ENCODE results near the gene BPIFB2. TPM values are rescaled to one million over a fixed set of nuclear protein-coding genes. Genes with fewer than 3 reads are reported as not detected.

The BPIFB2 gene, protein sequence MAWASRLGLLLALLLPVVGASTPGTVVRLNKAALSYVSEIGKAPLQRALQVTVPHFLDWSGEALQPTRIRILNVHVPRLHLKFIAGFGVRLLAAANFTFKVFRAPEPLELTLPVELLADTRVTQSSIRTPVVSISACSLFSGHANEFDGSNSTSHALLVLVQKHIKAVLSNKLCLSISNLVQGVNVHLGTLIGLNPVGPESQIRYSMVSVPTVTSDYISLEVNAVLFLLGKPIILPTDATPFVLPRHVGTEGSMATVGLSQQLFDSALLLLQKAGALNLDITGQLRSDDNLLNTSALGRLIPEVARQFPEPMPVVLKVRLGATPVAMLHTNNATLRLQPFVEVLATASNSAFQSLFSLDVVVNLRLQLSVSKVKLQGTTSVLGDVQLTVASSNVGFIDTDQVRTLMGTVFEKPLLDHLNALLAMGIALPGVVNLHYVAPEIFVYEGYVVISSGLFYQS
- not detected for total RNA-seq
- not detected for polyA plus RNA-seq
- total RNA-seq = not detected

- intact Hi-C loops (cut with micrococcal nuclease) = no loop called here
- no peak for DNase-seq
- no peak within 1 kb of the TSS for H3K27ac ChIP-seq (ENCODE audit: low read depth, low read length)
- Mint-ChIP-seq H3K27ac (peak within 1 kb of the TSS in 1 of 9 donors; percentile 46), H3K9me3 (peaks cover 0 to 9% (median 0%) of the 10 kb centered on the region in 11 donors), H3K4me3 (no peak within 1 kb of the TSS), H3K36me3 (peaks cover 0 to 3% (median 0%) of the 10 kb centered on the region in 5 donors), H3K4me1 (peaks cover 0 to 45% (median 17%) of the 10 kb centered on the region in 7 donors), H3K27me3 (no peaks in the 10 kb centered on the region)
- H3K27me3 ChIP-seq (ENCODE audit: control insufficient read depth in 2 of 2, insufficient read depth in 2 of 2, low read length in 2 of 2) = no peaks in the 10 kb centered on the region
- peaks cover 0 to 3% (median 0%) of the 10 kb centered on the region in 3 experiments for H3K9me3 ChIP-seq (ENCODE audit: control insufficient read depth in 2 of 3, low read length in 3 of 3)
- H3K4me1 ChIP-seq (ENCODE audit: control insufficient read depth in 2 of 2, insufficient read depth in 2 of 2, low read length in 2 of 2) = peaks cover 0 to 15% of the 10 kb centered on the region in 2 donors
- no peaks in the 10 kb centered on the region for H3K36me3 ChIP-seq (ENCODE audit: control insufficient read depth in 2 of 3, insufficient read depth in 3 of 3, low read length in 3 of 3)
- H3K4me3 ChIP-seq (ENCODE audit: low read length) = no peak within 1 kb of the TSS
- ChIA-PET POLR2A (interaction anchor here (0.8 kb wide), 1 partner anchor 62 kb away, joined by 3 read pairs; no protein-coding TSS in a partner anchor), CTCF (no interaction called here)
- ATAC-seq = no peak
Measured at GRCh38 chr20:33007376-33008335, at the start of gene BPIFB2. Gene BPIFB2, plus strand, starts transcription at chr20:33007704. Its CDS starts 871 bp downstream, at chr20:33008575.

GRCh38 chr20:32958574-32958973 is 48.9 kb upstream of the BPIFB2 start:
- Histone ChIP-seq H3K4me1 (ENCODE audit: control insufficient read depth in 2 of 2, insufficient read depth in 2 of 2, low read length in 2 of 2) (peaks cover 0 to 8% of the 10 kb centered on the region in 2 donors), H3K27me3 (ENCODE audit: control insufficient read depth in 2 of 2, insufficient read depth in 2 of 2, low read length in 2 of 2) (no peaks in the 10 kb centered on the region), H3K4me3 (ENCODE audit: low read length) (no peak overlapping the region), H3K9me3 (ENCODE audit: control insufficient read depth in 2 of 3, low read length in 3 of 3) (peaks cover 0 to 31% (median 8%) of the 10 kb centered on the region in 3 experiments), H3K27ac (ENCODE audit: low read depth, low read length) (no peak overlapping the region), H3K36me3 (ENCODE audit: control insufficient read depth in 2 of 3, insufficient read depth in 3 of 3, low read length in 3 of 3) (no peaks in the 10 kb centered on the region)
- H3K36me3 Mint-ChIP-seq = peaks cover 9 to 22% (median 17%) of the 10 kb centered on the region in 5 donors
- H3K9me3 Mint-ChIP-seq = peaks cover 10 to 48% (median 23%) of the 10 kb centered on the region in 11 donors
- CTCF ChIA-PET = interaction anchor here (1.1 kb wide), 1 partner anchor 11 kb away, joined by 3 read pairs; no protein-coding TSS in a partner anchor
- POLR2A ChIA-PET = interaction anchor here (0.9 kb wide), 1 partner anchor 14 kb away, joined by 4 read pairs; no protein-coding TSS in a partner anchor
- no peak overlapping the region for H3K27ac Mint-ChIP-seq
- no peak for DNase-seq
- H3K4me1 Mint-ChIP-seq = peaks cover 12 to 36% (median 31%) of the 10 kb centered on the region in 7 donors
- no peak for ATAC-seq
- intact Hi-C loops (cut with micrococcal nuclease) = no loop called here
- no peak overlapping the region for H3K4me3 Mint-ChIP-seq
- H3K27me3 Mint-ChIP-seq = no peaks in the 10 kb centered on the region

DNA sequence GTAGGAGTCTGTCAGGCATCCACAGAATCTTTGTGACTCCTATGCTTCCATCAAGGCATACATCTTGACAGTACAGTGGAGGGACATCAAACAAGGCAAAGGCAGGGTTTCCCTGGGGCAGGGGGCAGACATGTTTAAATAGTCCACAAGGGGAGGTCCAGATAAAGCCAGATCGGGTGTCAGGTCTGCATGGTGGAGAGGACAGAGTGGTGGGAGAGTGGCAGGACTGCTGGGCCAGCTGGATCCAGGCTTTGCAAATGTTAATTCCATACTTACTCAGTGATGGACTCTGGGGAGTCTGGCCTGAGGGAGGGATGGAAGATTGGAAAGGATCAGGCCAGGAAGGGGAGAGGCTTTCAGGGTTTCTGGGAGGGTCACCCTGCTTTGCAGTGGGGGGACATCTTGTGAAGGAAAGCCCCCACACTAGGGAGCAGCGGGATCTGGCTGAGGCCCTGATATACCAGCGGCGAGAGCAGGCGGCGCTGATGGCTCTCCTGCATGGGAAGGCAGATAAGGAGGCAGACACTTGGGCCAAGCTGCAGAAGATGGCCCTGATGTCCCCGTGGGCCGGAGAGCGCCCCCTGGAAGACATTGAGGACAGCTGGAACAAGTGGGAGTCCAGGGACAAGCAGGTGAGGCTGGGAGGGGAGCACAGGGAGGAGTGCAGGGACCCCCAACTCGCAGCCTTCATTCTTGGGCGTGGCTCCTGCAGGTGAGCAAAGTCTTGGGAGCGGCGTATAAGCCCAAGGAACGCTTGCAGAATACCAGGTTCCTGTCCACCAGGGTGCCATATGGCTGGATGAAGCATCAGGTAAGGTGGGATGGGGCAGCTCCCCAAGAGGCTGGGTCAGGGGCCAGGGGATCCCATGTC is 47.9 kb upstream of the BPIFB2 start:
- H3K27ac Mint-ChIP-seq = peak overlapping the region in 2 of 9 donors; percentile 2 to 43
- no peak for DNase-seq
- no peaks in the 10 kb centered on the region for H3K36me3 ChIP-seq (ENCODE audit: control insufficient read depth in 2 of 3, insufficient read depth in 3 of 3, low read length in 3 of 3)
- H3K4me1 ChIP-seq (ENCODE audit: control insufficient read depth in 2 of 2, insufficient read depth in 2 of 2, low read length in 2 of 2) = peaks cover 0 to 13% of the 10 kb centered on the region in 2 donors
- intact Hi-C loops (cut with micrococcal nuclease) = no loop called here
- H3K4me3 Mint-ChIP-seq = no peak overlapping the region
- no peak overlapping the region for H3K27ac ChIP-seq (ENCODE audit: low read depth, low read length)
- H3K27me3 Mint-ChIP-seq = no peaks in the 10 kb centered on the region
- POLR2A ChIA-PET = interaction anchor here (1.6 kb wide), 1 partner anchor 32 kb away, joined by 3 read pairs; no protein-coding TSS in a partner anchor
- ATAC-seq = no peak
- H3K36me3 Mint-ChIP-seq = peaks cover 9 to 22% (median 16%) of the 10 kb centered on the region in 5 donors
- peaks cover 16 to 43% (median 37%) of the 10 kb centered on the region in 7 donors for H3K4me1 Mint-ChIP-seq
- H3K9me3 ChIP-seq (ENCODE audit: control insufficient read depth in 2 of 3, low read length in 3 of 3) = peaks cover 0 to 31% (median 8%) of the 10 kb centered on the region in 3 experiments
- H3K9me3 Mint-ChIP-seq = peaks cover 10 to 43% (median 20%) of the 10 kb centered on the region in 11 donors
- CTCF ChIA-PET = interaction anchor here (0.6 kb wide), 1 partner anchor 8 kb away, joined by 3 read pairs; no protein-coding TSS in a partner anchor
- no peaks in the 10 kb centered on the region for H3K27me3 ChIP-seq (ENCODE audit: control insufficient read depth in 2 of 2, insufficient read depth in 2 of 2, low read length in 2 of 2)
- H3K4me3 ChIP-seq (ENCODE audit: low read length) = no peak overlapping the region

GRCh38 chr20:32960222-32960518 is 47.3 kb upstream of the BPIFB2 start:
- CTCF ChIA-PET = interaction anchor here (0.6 kb wide), 1 partner anchor 9 kb away, joined by 3 read pairs; no protein-coding TSS in a partner anchor
- intact Hi-C loops (cut with micrococcal nuclease) = no loop called here
- peaks cover 18 to 47% (median 41%) of the 10 kb centered on the region in 7 donors for H3K4me1 Mint-ChIP-seq

DNA sequence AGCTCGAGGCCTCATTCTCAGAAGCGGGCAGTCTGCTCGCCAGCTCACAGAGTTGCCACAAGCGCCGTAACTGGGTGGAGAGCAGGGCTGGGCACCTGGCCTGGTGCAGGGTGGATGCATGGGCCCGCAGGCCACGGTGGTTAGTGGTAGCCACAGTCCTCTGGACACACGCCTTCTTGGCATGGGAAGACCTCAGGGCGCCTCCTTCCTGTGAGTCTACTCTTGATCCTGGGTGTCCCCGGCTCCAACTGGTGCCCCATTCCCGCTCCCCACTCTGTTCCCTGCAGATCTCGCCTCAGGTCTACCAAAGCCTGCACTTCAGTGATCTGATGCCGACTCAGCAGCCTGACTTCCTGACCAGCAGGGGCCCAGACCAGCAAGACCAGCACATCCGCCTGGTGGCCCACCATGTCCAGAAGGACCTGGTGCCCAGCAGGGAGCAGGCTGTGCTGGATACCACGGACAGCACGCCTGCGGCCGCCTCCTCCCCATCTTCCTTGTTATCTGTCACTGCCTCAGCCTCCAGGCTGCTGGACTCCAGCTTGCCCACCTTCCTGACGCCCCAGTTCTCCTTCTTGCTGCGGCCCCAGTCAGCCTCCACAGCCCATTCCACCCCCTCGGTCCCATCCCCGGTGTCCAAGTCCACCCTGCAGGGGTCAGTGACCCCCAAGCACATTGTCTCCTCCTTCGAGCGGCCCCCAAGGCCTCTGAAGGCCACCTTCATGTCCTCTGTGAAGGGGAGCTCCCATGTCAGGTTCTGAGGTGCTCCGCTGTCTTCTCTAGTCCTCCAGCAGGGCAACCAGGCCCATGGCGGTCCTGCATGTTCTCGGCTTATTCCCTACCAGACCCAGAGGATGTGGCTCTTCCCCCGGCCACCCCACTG is 46.4 kb upstream of the BPIFB2 start:
- H3K36me3 Mint-ChIP-seq = peaks cover 9 to 22% (median 16%) of the 10 kb centered on the region in 5 donors
- H3K4me3 Mint-ChIP-seq = peak overlapping the region in 1 of 10 donors; percentile 56
- peaks cover 23 to 54% (median 50%) of the 10 kb centered on the region in 7 donors for H3K4me1 Mint-ChIP-seq
- no peak overlapping the region for H3K27ac ChIP-seq (ENCODE audit: low read depth, low read length)
- peaks cover 11 to 26% of the 10 kb centered on the region in 2 donors for H3K4me1 ChIP-seq (ENCODE audit: control insufficient read depth in 2 of 2, insufficient read depth in 2 of 2, low read length in 2 of 2)
- H3K27ac Mint-ChIP-seq = peak overlapping the region in 7 of 9 donors; percentile 5 to 61 (median 23)
- DNase-seq = no peak
- H3K36me3 ChIP-seq (ENCODE audit: control insufficient read depth in 2 of 3, insufficient read depth in 3 of 3, low read length in 3 of 3) = no peaks in the 10 kb centered on the region
- intact Hi-C loops (cut with micrococcal nuclease) = no loop called here
- H3K9me3 Mint-ChIP-seq = peaks cover 10 to 31% (median 15%) of the 10 kb centered on the region in 11 donors
- CTCF ChIA-PET = no interaction called here
- peaks cover 0 to 23% (median 4%) of the 10 kb centered on the region in 3 experiments for H3K9me3 ChIP-seq (ENCODE audit: control insufficient read depth in 2 of 3, low read length in 3 of 3)
- H3K27me3 Mint-ChIP-seq = no peaks in the 10 kb centered on the region
- H3K4me3 ChIP-seq (ENCODE audit: low read length) = no peak overlapping the region
- POLR2A ChIA-PET = interaction anchor here (0.6 to 1.6 kb wide), 3 partner anchors 12 to 31 kb away, joined by 3 read pairs; no protein-coding TSS in a partner anchor
- no peaks in the 10 kb centered on the region for H3K27me3 ChIP-seq (ENCODE audit: control insufficient read depth in 2 of 2, insufficient read depth in 2 of 2, low read length in 2 of 2)
- ATAC-seq = no peak

More at GRCh38 chr20:32960222-32960518, 47.3 kb upstream of the BPIFB2 start:
- Histone ChIP-seq H3K4me1 (ENCODE audit: control insufficient read depth in 2 of 2, insufficient read depth in 2 of 2, low read length in 2 of 2) (peaks cover 2 to 17% of the 10 kb centered on the region in 2 donors), H3K27ac (ENCODE audit: low read depth, low read length) (no peak overlapping the region), H3K36me3 (ENCODE audit: control insufficient read depth in 2 of 3, insufficient read depth in 3 of 3, low read length in 3 of 3) (no peaks in the 10 kb centered on the region), H3K27me3 (ENCODE audit: control insufficient read depth in 2 of 2, insufficient read depth in 2 of 2, low read length in 2 of 2) (no peaks in the 10 kb centered on the region), H3K4me3 (ENCODE audit: low read length) (no peak overlapping the region), H3K9me3 (ENCODE audit: control insufficient read depth in 2 of 3, low read length in 3 of 3) (peaks cover 0 to 29% (median 4%) of the 10 kb centered on the region in 3 experiments)
- no peak overlapping the region for H3K27ac Mint-ChIP-seq
- no peaks in the 10 kb centered on the region for H3K27me3 Mint-ChIP-seq
- no peak for ATAC-seq
- no peak for DNase-seq
- POLR2A ChIA-PET = interaction anchor here (1.6 kb wide), 1 partner anchor 32 kb away, joined by 3 read pairs; no protein-coding TSS in a partner anchor
- peaks cover 10 to 37% (median 18%) of the 10 kb centered on the region in 11 donors for H3K9me3 Mint-ChIP-seq
- H3K36me3 Mint-ChIP-seq = peaks cover 9 to 22% (median 16%) of the 10 kb centered on the region in 5 donors
- H3K4me3 Mint-ChIP-seq = no peak overlapping the region

Data from naive thymus-derived CD4-positive, alpha-beta T cell (primary cell).